K562 (cell line): ENCODE data around the gene DEDD. TPM values are rescaled to one million over a fixed set of nuclear protein-coding genes. Genes with fewer than 3 reads are reported as not detected.

ENCODE experiments used
- ATAC-seq: fragments of 200-7000 bp; cut with Tn5 transposase; 3 replicates; pipeline ENCODE4 v1.9.1; 2020; ENCODE audit warnings: moderate library complexity
- BruUV-seq: library from RNA; stranded (reverse); fragments of 400-500 nt; replicated peaks from 2 replicates; lab custom pipeline; 2021; lab: Mats Ljungman, UMichigan
- CTCF ChIA-PET: fragments of 300-600 bp; formaldehyde crosslinking; extraction: SDS; loops from one replicate; lab custom pipeline; 2021; ENCODE audit warnings: low intra/inter-chr PET ratio; lab: Yijun Ruan, JAX
- POLR2A ChIA-PET: fragments of 300-600, 350-650 bp; sonication (Branson Sonifier 250); formaldehyde crosslinking; extraction: SDS; loops from one replicate; lab custom pipeline; 2021; ENCODE audit warnings: antibody characterized with exemption, inconsistent platforms; lab: Yijun Ruan, JAX
- DNase-seq, 4 experiments: peaks; one replicate each; pipeline versions ENCODE4 v3.0.0 to v3.0.0-alpha.2; 2011 to 2018; ENCODE audit warnings: low spot score in 3 of 4, mixed read lengths in 3 of 4; ENCODE audit errors: extremely low read depth in 1 of 4
- FAIRE-seq: peaks from 2 replicates; lab custom pipeline; 2011; peaks lifted over from hg19 to GRCh38; lab: Jason Lieb, UNC
- H2AFZ ChIP-seq: 2 replicates; pipeline ENCODE4 v1.6.0; 2011; ENCODE audit warnings: low read depth, low read length, control low read depth, inconsistent platforms
- H3K27ac ChIP-seq: fragments of 200-600 bp; 3 replicates; pipeline ENCODE4 v1.8.0; 2011; ENCODE audit warnings: low read depth, mild to moderate bottlenecking, control low read depth, inconsistent platforms, low read length, moderate library complexity, mixed read lengths; ENCODE audit errors: extremely low read depth
- H3K27me3 ChIP-seq, 2 experiments: fragments of 300-600 bp in 1 of 2; 2 replicates in 1 of 2; 3 replicates in 1 of 2; pipeline versions ENCODE4 v1.6.0 to v1.8.0; 2011; ENCODE audit warnings: inconsistent platforms in 2 of 2, low read length in 2 of 2, mild to moderate bottlenecking in 1 of 2, mixed read lengths in 1 of 2, moderate library complexity in 1 of 2; ENCODE audit not compliant: control insufficient read depth in 2 of 2, insufficient read depth in 2 of 2
- H3K36me3 ChIP-seq: fragments of 300-600 bp; 3 replicates; pipeline ENCODE4 v1.8.0; 2011; ENCODE audit warnings: mild to moderate bottlenecking, low read length, inconsistent platforms; ENCODE audit not compliant: control insufficient read depth, insufficient read depth
- H3K4me1 ChIP-seq, 2 experiments: fragments of 200-600 bp in 1 of 2; replicated peaks in 1 of 2; 2 replicates in 1 of 2; 3 replicates in 1 of 2; pipeline versions ENCODE4 v1.5.1 to v1.8.0; 2011; ENCODE audit warnings: inconsistent platforms in 2 of 2, low read length in 2 of 2, mild to moderate bottlenecking in 1 of 2, mixed read lengths in 1 of 2, moderate library complexity in 1 of 2; ENCODE audit not compliant: control insufficient read depth in 2 of 2, insufficient read depth in 2 of 2
- H3K4me2 ChIP-seq: 2 replicates; pipeline ENCODE4 v1.6.1; 2011; ENCODE audit warnings: low read length, control low read depth, inconsistent platforms, mixed read lengths; ENCODE audit not compliant: insufficient read depth
- H3K4me3 ChIP-seq: fragments of 200-600 bp; sonication (generic), shearing (Covaris generic); 2 replicates; pipeline ENCODE4 v1.5.1; 2016; ENCODE audit warnings: control low read depth, inconsistent platforms
- H3K79me2 ChIP-seq: fragments of 200-600 bp; 3 replicates; pipeline ENCODE4 v1.8.0; 2011; ENCODE audit warnings: low read length, inconsistent platforms; ENCODE audit not compliant: control insufficient read depth, insufficient read depth
- H3K9ac ChIP-seq, 2 experiments: 2 replicates each; pipeline versions ENCODE4 v1.6.0 to v1.6.1; 2011; ENCODE audit warnings: low read depth in 2 of 2, low read length in 2 of 2, control low read depth in 1 of 2, inconsistent platforms in 1 of 2, mild to moderate bottlenecking in 1 of 2, mixed read lengths in 1 of 2; ENCODE audit not compliant: insufficient read depth in 1 of 2
- H3K9me1 ChIP-seq: one replicate; pipeline ENCODE4 v1.6.0; 2011; ENCODE audit warnings: inconsistent platforms, mild to moderate bottlenecking, low read length, moderate library complexity; ENCODE audit not compliant: control insufficient read depth, insufficient read depth
- H3K9me3 ChIP-seq: replicated peaks from 2 replicates; pipeline ENCODE4 v1.5.1; 2011; ENCODE audit warnings: low read depth, low read length, inconsistent platforms; ENCODE audit not compliant: control insufficient read depth, insufficient read depth
- H4K20me1 ChIP-seq: replicated peaks from 2 replicates; pipeline ENCODE4 v1.6.1; 2011; ENCODE audit warnings: low read length, inconsistent platforms, mixed read lengths; ENCODE audit not compliant: control insufficient read depth, insufficient read depth
- CC2D1A ChIP-seq: fragments of 450-650 bp; IDR thresholded peaks from 2 replicates; pipeline ENCODE4 v1.6.1; 2017; ENCODE audit warnings: mild to moderate bottlenecking
- DNMT1 ChIP-seq: fragments of 450-650 bp; IDR thresholded peaks from 2 replicates; pipeline ENCODE4 v1.6.1; 2016; ENCODE audit warnings: antibody characterized with exemption, mild to moderate bottlenecking
- EGR1 ChIP-seq: fragments of 450-650 bp; conservative IDR thresholded peaks from 2 replicates; pipeline ENCODE4 v1.6.1; 2017; ENCODE audit warnings: mild to moderate bottlenecking
- EHMT2 ChIP-seq: fragments of 450-650 bp; IDR thresholded peaks from 2 replicates; pipeline ENCODE4 v1.6.1; 2018; ENCODE audit warnings: antibody characterized with exemption
- GATAD2A ChIP-seq: fragments of 450-650 bp; IDR thresholded peaks from 2 replicates; pipeline ENCODE4 v1.6.1; 2017
- ZNF174 ChIP-seq: fragments of 250-450 bp; sonication (Bioruptor Pico); IDR thresholded peaks from 2 replicates; pipeline ENCODE4 v1.4.0; 2020; ENCODE audit warnings: mild to moderate bottlenecking
- WGBS: fragments of 100-300 bp; shearing (Covaris generic); methylation state at CpG from one replicate; pipeline ENCODE4 v1.1.6; 2016; ENCODE audit warnings: low coverage, mixed read lengths; ENCODE audit not compliant: insufficient coverage; ENCODE audit errors: missing lambda C conversion rate; 5-methylcytosine and 5-hydroxymethylcytosine counted together
- in situ Hi-C: fragments of 300-500 bp; cut with MboI; formaldehyde crosslinking; loops from 4 replicates; pipeline ENCODE4 v1.15.0; 2018; ENCODE audit warnings: inconsistent platforms, mixed read lengths
- intact Hi-C: fragments of 100-400 bp; cut with micrococcal nuclease; formaldehyde crosslinking; loops from 2 replicates; pipeline ENCODE4 v1.14.2; 2022
- polyA plus RNA-seq, 8 experiments: library from polyadenylated mRNA; depleted of rRNA in 4 of 8; stranded (reverse) in 5 of 8; unstranded in 3 of 8; fragments of >200 nt; fragmentation: Nextera tagmentation in 2 of 8; fragmentation: Illumina TruSeq in 1 of 8; extraction: Ambion mirVana in 2 of 8; extraction: Trizol in 1 of 8; gene quantifications; 2 replicates each; pipeline versions ENCODE4 v1.2.1 to v1.2.3, GENCODE V29; 2011 to 2014; ENCODE audit warnings: inconsistent platforms in 1 of 8, missing spikeins in 1 of 8
- total RNA-seq, 7 experiments: library from RNA; depleted of rRNA in 6 of 7; stranded (reverse); fragments of >200 nt in 6 of 7; fragmentation: Illumina TruSeq in 2 of 7; extraction: Trizol in 2 of 7; gene quantifications; 2 replicates each; pipeline versions ENCODE4 v1.2.1 to v1.2.3, GENCODE V29; 2011 to 2021; ENCODE audit warnings: low replicate concordance in 1 of 7

The DEDD gene
- total and polyA plus RNA-seq, 9 of the 15 experiments (the other 6 are each of a cell fraction or from before 2014, with no cell fraction given), result 11.6 to 41.0 (median 16.8) TPM

DNA sequence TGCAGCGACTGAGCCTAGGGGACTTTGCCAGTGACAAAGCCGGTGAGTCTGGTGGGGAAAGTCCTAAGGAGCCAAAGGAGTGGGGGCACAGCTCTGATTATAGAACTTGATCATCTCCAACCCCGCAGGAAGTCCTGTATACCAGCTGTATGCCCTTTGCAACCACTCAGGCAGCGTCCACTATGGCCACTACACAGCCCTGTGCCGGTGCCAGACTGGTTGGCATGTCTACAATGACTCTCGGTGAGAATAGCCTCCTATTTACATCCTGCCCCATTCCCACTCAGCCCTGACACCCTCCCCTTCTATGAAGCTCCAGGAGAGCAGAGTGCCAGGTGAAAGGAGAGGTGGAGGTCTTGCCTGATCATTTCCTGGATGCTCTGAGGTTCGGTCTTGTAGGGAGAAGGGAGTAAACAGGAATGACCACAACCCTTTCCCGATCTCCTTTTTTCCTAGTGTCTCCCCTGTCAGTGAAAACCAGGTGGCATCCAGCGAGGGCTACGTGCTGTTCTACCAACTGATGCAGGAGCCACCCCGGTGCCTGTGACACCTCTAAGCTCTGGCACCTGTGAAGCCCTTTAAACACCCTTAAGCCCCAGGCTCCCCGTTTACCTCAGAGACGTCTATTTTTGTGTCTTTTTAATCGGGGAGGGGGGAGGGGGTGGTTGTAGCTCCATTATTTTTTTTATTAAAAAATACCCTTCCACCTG lies 32.6 kb upstream of the DEDD start:
- H3K79me2 ChIP-seq, result peaks cover 66% of the 10 kb centered on the region
- ChIA-PET POLR2A (interaction anchor here (0.5 to 4.7 kb wide), 11 partner anchors 7 to 232 kb away, joined by 3 to 33 read pairs (median 4); partner anchors contain the start of genes B4GALT3, DEDD, NDUFS2 and UFC1), CTCF (interaction anchor here (1.0 to 1.3 kb wide), 2 partner anchors 176 to 209 kb away, joined by 4 to 6 read pairs; no protein-coding TSS in a partner anchor)
- peak overlapping the region; percentile 86 to 97; a peak in 3 of 4 replicates for H3K9ac ChIP-seq
- TF ChIP-seq DNMT1 (no peak), EHMT2 (no peak), CC2D1A (no peak), ZNF174 (CRISPR knock-in tag) (no peak)
- ATAC-seq, result no peak
- no peaks in the 10 kb centered on the region for H3K9me1 ChIP-seq
- H4K20me1 ChIP-seq, result no peaks in the 10 kb centered on the region
- DNase-seq, result no peak
- peaks cover 63 to 78% of the 10 kb centered on the region in 2 experiments for H3K4me1 ChIP-seq
- H3K27me3 ChIP-seq, result no peaks in the 10 kb centered on the region
- peak overlapping the region; percentile 83 for H3K27ac ChIP-seq
- no peak overlapping the region for H2AFZ ChIP-seq
- H3K4me3 ChIP-seq, result peak overlapping the region; percentile 55
- FAIRE-seq, result no peak
- BruUV-seq, result no TSS peak
- no peaks in the 10 kb centered on the region for H3K9me3 ChIP-seq
- WGBS, result 67% methylated on average over 13 of the region's 14 CpGs
- in situ Hi-C loops, result no loop called here
- peaks cover 68% of the 10 kb centered on the region for H3K36me3 ChIP-seq
- intact Hi-C loops, result loop anchor here (5.0 kb wide), 1 partner anchor 33 kb away; the partner anchor contains the start of gene DEDD
- peak overlapping the region; percentile 95 for H3K4me2 ChIP-seq

GRCh38 chr1:161163793-161164192 lies 31.3 kb upstream of the DEDD start:
- no peak overlapping the region; the same call in 1 of the 3 replicates for H3K27ac ChIP-seq
- peaks cover 64 to 87% of the 10 kb centered on the region in 2 experiments for H3K4me1 ChIP-seq
- no peak for DNase-seq
- H3K9ac ChIP-seq, result peak overlapping the region; percentile 65 to 67; a peak in 1 of 4 replicates
- H3K4me2 ChIP-seq, result 0 out of 2 replicates have a peak overlapping the region, but pooled peaks have one; percentile 83
- WGBS, result 87% methylated on average over 5 of the region's 5 CpGs
- no peaks in the 10 kb centered on the region for H4K20me1 ChIP-seq
- no peaks in the 10 kb centered on the region for H3K27me3 ChIP-seq
- TF ChIP-seq EGR1 (peak; percentile 29; the same call in 1 of the 2 replicates), GATAD2A (no peak)
- peaks cover 73% of the 10 kb centered on the region for H3K79me2 ChIP-seq
- ChIA-PET CTCF (no interaction called here), POLR2A (interaction anchor here (0.6 to 4.3 kb wide), 3 partner anchors 9 to 90 kb away, joined by 3 to 30 read pairs (median 4); partner anchors contain the start of genes B4GALT3 and UFC1)
- H3K36me3 ChIP-seq, result peaks cover 59% of the 10 kb centered on the region
- no peaks in the 10 kb centered on the region for H3K9me1 ChIP-seq
- FAIRE-seq, result no peak
- no TSS peak for BruUV-seq
- no peak for ATAC-seq
- in situ Hi-C loops, result no loop called here
- intact Hi-C loops, result no loop called here
- H3K9me3 ChIP-seq, result no peaks in the 10 kb centered on the region
- H2AFZ ChIP-seq, result no peak overlapping the region
- no peak overlapping the region for H3K4me3 ChIP-seq
